Colonic mucosa (tissue), 4 donors: ENCODE measurements around the gene TMEM271. TPM values are rescaled to one million over a fixed set of nuclear protein-coding genes. Genes with fewer than 3 reads are reported as not detected.

Source experiments
- DNase-seq: peaks from one replicate; pipeline ENCODE4 v3.0.0-alpha.2; 2020
- H3K27ac ChIP-seq: fragments of 200-600 bp; one replicate; pipeline ENCODE4 v1.8.0; 2021
- H3K27me3 ChIP-seq: fragments of 200-600 bp; one replicate; pipeline ENCODE4 v1.8.0; 2021
- H3K36me3 ChIP-seq: fragments of 200-600 bp; one replicate; pipeline ENCODE4 v1.8.0; 2021
- H3K4me1 ChIP-seq: fragments of 200-600 bp; one replicate; pipeline ENCODE4 v1.8.0; 2021; ENCODE audit warnings: mild to moderate bottlenecking
- H3K4me3 ChIP-seq: fragments of 200-600 bp; one replicate; pipeline ENCODE4 v1.8.0; 2021
- H3K9ac ChIP-seq, 2 donors: one replicate each; pipeline ENCODE4 v1.7.0; 2013; ENCODE audit warnings: control low read depth in 2 of 2, low read depth in 2 of 2, low read length in 2 of 2
- H3K9me3 ChIP-seq: fragments of 200-600 bp; one replicate; pipeline ENCODE4 v1.8.0; 2021
- CTCF ChIP-seq: fragments of 200-600 bp; IDR thresholded peaks from one replicate; pipeline ENCODE4 v1.8.0; 2022; ENCODE audit warnings: antibody characterized with exemption, mild to moderate bottlenecking
- intact Hi-C: fragments of 100-400 bp; cut with DNase I; formaldehyde crosslinking; loops from one replicate; pipeline ENCODE4 v1.14.1; 2022
- total RNA-seq, 2 donors: library from RNA; stranded (reverse); fragmentation: NEBNext Ultra II Directional in 1 of 2; extraction: Animal tissue kit (Norgen Biotek cat#: 25700) in 1 of 2; gene quantifications; one replicate each; pipeline ENCODE4 v1.2.1, GENCODE V29; 2021
- donor health status: healthy.
- donor health status: DM: no; HTN: no; CAD: no.
- donor health status: DM: no; HTN: no; CAD: no.

Gene TMEM271
- total RNA-seq, 2 donors from 2014 or later, result not detected

DNA sequence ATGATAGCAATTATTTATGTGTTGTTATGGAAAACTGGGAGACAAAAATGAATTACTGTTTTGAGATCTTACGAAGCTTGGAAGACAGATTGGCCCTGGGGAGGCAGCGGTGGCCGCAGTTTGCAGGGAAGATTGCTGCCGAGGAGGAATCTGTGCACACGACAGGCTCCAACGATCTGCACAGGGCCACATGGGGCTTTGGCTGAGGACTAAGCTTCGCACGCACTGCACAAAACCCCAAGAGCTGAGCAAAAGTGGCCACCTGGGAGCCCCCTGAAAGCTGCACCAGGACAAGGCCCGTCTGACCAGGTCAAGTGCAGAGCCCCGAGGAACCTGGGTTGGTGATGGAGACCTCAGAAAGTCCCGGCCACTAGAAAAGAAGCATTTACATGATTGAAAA lies 44.1 kb upstream of the TMEM271 start:
- no peak for TF ChIP-seq CTCF

DNA sequence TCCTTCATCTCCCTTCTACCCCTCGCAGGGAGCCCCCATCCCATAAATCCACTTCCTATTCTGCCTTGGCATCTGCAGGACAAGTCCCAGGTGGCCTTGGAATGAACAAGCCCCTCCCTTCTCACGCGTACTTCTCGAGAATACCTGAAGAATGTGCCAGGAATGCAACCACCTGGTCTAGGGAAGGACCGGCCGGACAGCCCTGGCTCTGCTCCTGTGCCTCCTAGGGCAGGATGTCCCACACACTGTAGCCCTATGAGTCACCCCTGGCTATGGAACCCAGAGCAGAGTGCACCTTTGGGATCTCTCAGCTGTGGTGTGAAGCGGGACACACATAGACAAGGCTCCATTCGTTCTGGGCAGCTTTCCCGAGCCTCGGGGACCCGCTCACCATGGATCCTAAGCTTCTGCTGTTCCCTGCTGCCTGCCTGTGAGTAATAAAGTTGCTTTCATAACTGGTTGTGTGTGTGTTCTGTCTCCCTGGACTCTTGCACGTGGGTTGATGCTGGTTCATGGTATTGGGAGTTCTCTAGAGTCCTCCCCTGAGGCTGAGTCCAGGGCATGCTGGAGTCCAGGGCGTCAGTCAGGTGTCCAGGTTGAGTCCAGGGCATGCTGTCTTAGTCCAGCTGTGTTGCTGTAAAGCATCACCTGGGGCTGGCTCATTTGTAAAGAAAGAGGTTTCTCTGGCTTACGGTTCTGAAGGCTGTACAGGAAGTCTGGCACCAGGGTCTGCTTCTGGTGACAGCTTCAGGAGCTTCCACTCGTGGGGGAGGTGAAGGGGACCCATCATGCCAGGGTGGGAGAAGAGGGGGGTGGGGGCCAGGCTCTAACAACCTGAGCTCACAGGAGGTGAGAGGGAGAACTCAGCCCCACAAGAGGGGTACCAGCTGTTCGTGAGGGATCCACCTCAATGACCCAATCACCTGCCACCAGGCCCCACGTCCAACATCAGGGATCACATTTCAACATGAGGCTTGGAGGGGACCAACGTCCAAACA lies 41.8 kb upstream of the TMEM271 start:
- intact Hi-C loops, result no loop called here
- no peak for TF ChIP-seq CTCF
- DNase-seq, result no peak
- no peak overlapping the region for H3K4me3 ChIP-seq
- no peak overlapping the region for H3K27ac ChIP-seq
- H3K36me3 ChIP-seq, result no peaks in the 10 kb centered on the region
- H3K9me3 ChIP-seq, result no peaks in the 10 kb centered on the region
- H3K9ac ChIP-seq, result no peak overlapping the region
- no peaks in the 10 kb centered on the region for H3K27me3 ChIP-seq
- no peaks in the 10 kb centered on the region for H3K4me1 ChIP-seq

More for the DNA sequence above, 44.1 kb upstream of the TMEM271 start:
- Histone ChIP-seq H3K4me1 (no peaks in the 10 kb centered on the region), H3K4me3 (no peak overlapping the region), H3K36me3 (no peaks in the 10 kb centered on the region), H3K9ac (no peak overlapping the region), H3K9me3 (no peaks in the 10 kb centered on the region), H3K27ac (no peak overlapping the region), H3K27me3 (no peaks in the 10 kb centered on the region)
- intact Hi-C loops, result no loop called here
- DNase-seq, result no peak

DNA sequence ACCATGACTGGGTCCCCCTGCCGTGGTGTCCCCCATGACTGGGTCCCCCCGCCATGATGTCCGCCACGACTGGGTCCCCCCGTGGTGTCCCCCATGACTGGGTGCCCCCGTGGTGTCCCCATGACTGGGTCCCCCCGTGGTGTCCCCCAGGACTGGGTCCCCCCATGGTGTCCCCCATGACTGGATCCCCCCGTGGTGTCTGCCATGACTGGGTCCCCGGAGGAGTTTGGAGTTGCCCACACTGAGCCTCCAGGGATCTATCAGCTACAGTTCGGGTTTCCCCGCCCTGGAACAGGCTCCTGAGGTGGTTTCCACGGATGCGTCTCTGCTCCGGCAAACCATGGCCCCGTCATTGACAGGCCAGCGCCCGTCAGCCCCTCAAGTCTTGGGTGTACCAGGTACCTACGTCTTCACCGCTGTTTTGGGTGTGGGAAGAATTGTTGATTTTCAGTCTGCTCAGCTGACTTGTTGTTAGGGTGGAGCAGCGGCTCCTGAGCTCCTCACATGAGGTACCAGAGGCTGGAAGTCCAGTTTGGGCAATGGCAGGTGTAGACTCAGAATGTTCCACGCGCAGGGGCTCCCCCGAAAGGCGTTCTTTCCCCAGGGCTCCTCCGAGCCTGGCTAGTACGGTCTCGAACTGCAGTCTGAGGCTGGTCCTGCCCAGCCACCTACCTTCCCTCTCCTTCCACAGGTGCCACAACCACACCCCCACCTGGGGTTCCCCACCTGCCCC lies 41.0 kb upstream of the TMEM271 start:
- no peak for DNase-seq
- no peak overlapping the region for H3K9ac ChIP-seq
- no peaks in the 10 kb centered on the region for H3K4me1 ChIP-seq
- no peaks in the 10 kb centered on the region for H3K9me3 ChIP-seq
- no peak for TF ChIP-seq CTCF
- no peaks in the 10 kb centered on the region for H3K27me3 ChIP-seq
- no peaks in the 10 kb centered on the region for H3K36me3 ChIP-seq
- H3K4me3 ChIP-seq, result no peak overlapping the region
- intact Hi-C loops, result no loop called here
- H3K27ac ChIP-seq, result no peak overlapping the region

DNA sequence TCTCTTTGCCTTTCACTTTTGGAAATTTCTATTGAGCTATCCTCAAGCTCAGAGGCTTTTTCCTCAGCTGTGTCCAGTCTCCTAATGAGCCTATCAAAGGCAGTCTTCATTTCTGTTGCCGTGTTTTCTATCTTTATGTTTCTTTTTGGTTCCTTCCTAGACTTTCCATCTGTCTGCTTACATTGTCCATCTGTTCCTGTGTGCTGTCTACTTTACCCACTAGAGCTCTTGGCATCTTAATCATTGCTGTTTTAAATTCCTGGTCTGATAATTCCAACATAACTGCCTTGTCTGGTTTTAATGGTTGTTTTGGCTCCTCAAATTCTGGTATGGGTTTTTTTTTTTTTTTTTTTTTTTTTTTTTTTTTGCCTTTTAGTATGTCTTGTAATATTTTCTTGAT lies 40.0 kb upstream of the TMEM271 start:
- Histone ChIP-seq H3K27me3 (no peaks in the 10 kb centered on the region), H3K36me3 (no peaks in the 10 kb centered on the region), H3K4me3 (no peak overlapping the region), H3K9ac (no peak overlapping the region), H3K27ac (no peak overlapping the region), H3K9me3 (no peaks in the 10 kb centered on the region), H3K4me1 (no peaks in the 10 kb centered on the region)
- no peak for DNase-seq
- no peak for TF ChIP-seq CTCF
- intact Hi-C loops, result no loop called here

DNA sequence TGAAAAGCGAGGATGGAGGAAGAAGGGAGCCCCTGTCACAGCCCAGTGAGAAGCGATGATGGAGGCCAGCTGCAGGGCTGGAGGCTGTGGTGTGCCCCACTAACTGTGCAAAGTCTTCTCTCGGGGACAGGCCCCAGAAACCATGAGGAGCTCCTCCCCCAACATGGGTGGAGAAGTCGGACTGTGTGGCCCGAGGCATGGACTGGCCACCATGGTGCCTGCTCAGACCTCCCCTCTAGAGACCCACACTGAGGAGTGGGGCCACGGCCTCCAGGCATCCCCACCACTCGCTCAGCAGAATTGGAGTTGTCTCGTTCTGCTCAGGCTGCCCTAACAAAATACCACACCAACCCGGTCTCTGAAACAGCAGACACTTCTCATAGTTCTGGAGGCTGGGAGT lies 37.0 kb upstream of the TMEM271 start:
- Histone ChIP-seq H3K27ac (no peak overlapping the region), H3K9me3 (no peaks in the 10 kb centered on the region), H3K9ac (no peak overlapping the region), H3K36me3 (no peaks in the 10 kb centered on the region), H3K27me3 (no peaks in the 10 kb centered on the region), H3K4me1 (no peaks in the 10 kb centered on the region), H3K4me3 (no peak overlapping the region)
- intact Hi-C loops, result no loop called here
- no peak for DNase-seq
- no peak for TF ChIP-seq CTCF
